Measurements from ENCODE around the gene NSMF. TPM values are rescaled to one million over a fixed set of nuclear protein-coding genes. Genes with fewer than 3 reads are reported as not detected.

The NSMF gene
- total RNA-seq, 1 donor from 2014 or later, result 57.6 TPM

DNA sequence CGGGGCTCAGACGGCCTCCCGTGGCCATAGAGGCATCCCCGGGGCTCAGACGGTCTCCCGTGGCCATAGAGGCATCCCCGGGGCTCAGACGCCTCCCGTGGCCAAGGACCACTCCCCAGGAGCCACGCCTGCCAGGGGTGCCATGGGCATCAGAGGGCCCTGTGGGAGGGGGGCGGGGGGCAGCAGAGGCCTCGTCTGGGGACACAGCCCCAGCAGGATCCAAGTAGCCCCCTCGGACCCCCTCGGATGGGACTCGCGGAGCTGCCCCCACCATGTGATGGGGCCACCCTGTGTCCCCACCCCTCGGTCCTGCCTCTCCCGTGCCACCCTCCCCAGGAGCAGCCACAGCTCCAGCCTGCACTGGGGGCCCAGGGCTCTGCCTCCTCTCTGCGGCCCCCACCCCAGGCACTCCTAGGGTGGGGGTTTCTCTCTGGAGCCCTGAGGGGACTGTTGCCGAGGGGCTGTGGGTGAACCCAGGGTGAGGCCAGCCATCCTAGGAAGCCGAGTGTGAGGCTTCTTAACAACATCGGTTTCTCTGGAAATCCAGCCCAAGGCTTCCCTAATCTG lies 20.5 kb downstream of the NSMF start:
- Mint-ChIP-seq H3K9me3 (no peaks in the 10 kb centered on the region), H3K27me3 (ENCODE audit: low read depth) (peaks cover 8% of the 10 kb centered on the region), H3K4me3 (ENCODE audit: low read depth) (no peak overlapping the region), H3K27ac (no peak overlapping the region), H3K4me1 (ENCODE audit: low read depth) (peaks cover 2% of the 10 kb centered on the region), H3K36me3 (ENCODE audit: low read depth) (no peaks in the 10 kb centered on the region)
- DNase-seq (ENCODE audit: low spot score), result no peak
- intact Hi-C loops (cut with micrococcal nuclease), result no loop called here

DNA sequence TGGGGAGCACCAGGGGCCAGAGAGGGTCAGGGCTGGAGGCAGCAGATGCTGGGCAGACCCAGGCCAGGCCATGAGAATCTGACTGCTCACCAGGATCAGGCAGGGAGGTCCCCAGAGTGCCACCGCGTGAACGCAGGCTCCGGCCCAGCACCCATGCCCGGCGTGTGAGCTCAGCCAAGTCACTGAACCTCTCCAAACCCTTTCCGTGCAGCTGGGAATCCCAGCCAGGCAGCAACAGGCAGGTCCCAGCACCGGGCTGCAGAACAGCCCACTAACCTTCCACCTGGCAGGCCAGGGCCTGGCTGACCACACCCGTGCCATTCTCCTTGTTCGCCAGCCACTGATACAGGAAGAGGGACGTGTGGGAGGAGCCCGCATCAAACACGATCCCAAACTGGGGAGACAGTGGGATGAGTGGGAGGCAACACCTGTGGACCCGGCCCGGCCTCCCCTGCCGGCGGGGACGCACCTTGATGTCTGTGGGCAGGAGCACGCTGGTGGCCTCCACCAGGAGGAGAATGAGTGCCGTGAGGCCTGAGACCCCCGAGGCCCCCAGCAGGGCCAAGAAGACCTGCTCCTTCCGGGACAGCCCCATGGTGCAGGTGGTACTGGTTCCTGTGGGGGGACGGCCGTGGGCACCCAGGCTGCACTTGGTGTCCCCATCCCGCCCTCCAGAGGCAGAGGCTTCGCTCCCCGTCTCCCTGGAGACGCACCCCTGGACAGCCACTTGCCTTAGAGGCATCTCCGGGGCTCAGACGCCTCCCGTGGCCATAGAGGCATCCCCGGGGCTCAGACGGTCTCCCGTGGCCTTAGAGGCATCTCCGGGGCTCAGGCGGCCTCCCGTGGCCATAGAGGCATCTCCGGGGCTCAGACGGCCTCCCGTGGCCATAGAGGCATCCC lies 21.2 kb downstream of the NSMF start:
- intact Hi-C loops (cut with micrococcal nuclease), result no loop called here

GRCh38 chr9:137436761-137437600 lies 22.2 kb downstream of the NSMF start:
- no peak for DNase-seq (ENCODE audit: low spot score)
- H3K4me3 Mint-ChIP-seq (ENCODE audit: low read depth), result no peak overlapping the region
- no peaks in the 10 kb centered on the region for H3K36me3 Mint-ChIP-seq (ENCODE audit: low read depth)
- no peaks in the 10 kb centered on the region for H3K9me3 Mint-ChIP-seq
- peaks cover 1% of the 10 kb centered on the region for H3K4me1 Mint-ChIP-seq (ENCODE audit: low read depth)
- intact Hi-C loops (cut with micrococcal nuclease), result no loop called here
- peaks cover 2% of the 10 kb centered on the region for H3K27me3 Mint-ChIP-seq (ENCODE audit: low read depth)
- no peak overlapping the region for H3K27ac Mint-ChIP-seq

More for the DNA sequence above, 21.2 kb downstream of the NSMF start:
- Mint-ChIP-seq H3K4me3 (ENCODE audit: low read depth) (no peak overlapping the region), H3K27ac (no peak overlapping the region), H3K9me3 (no peaks in the 10 kb centered on the region), H3K36me3 (ENCODE audit: low read depth) (no peaks in the 10 kb centered on the region), H3K4me1 (ENCODE audit: low read depth) (peaks cover 2% of the 10 kb centered on the region), H3K27me3 (ENCODE audit: low read depth) (peaks cover 5% of the 10 kb centered on the region)
- DNase-seq (ENCODE audit: low spot score), result no peak

- Mint-ChIP-seq H3K36me3 (ENCODE audit: low read depth) (no peaks in the 10 kb centered on the region), H3K27me3 (ENCODE audit: low read depth) (no peaks in the 10 kb centered on the region), H3K4me3 (ENCODE audit: low read depth) (no peak overlapping the region), H3K9me3 (no peaks in the 10 kb centered on the region), H3K27ac (no peak overlapping the region), H3K4me1 (ENCODE audit: low read depth) (no peaks in the 10 kb centered on the region)
- DNase-seq (ENCODE audit: low spot score), result no peak
- intact Hi-C loops (cut with micrococcal nuclease), result no loop called here
Measured at GRCh38 chr9:137435980-137436760, 23.0 kb downstream of the NSMF start.

DNA sequence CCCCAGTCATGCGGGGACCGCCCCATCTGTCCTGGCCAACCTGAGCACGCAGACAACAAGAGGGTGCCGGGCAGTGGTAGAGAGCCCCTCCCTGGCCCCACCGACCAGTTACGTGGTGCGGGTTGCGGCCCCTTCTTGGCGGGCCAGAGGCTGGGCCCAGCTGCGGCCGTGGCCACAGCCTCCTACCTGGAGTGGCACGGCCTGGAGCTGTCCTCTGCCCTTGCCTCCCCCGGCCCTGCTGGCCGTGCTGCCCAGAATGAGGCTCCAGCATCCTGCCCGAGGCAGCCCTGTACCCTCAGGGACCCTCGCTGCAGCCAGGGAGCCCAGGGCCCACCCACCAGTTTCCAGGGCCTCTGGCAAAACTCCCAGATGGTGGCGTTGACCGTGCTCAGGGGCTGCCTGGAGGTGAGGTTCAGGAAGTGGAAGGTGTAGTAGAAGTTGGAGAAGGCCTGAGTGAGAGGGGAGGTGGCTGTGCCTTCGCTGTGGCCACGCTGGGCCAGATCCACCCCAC lies 23.7 kb downstream of the NSMF start:
- H3K27ac Mint-ChIP-seq, result no peak overlapping the region
- H3K36me3 Mint-ChIP-seq (ENCODE audit: low read depth), result no peaks in the 10 kb centered on the region
- no peaks in the 10 kb centered on the region for H3K9me3 Mint-ChIP-seq

GRCh38 chr9:137434498-137435380 lies 24.4 kb downstream of the NSMF start:
- intact Hi-C loops (cut with micrococcal nuclease), result no loop called here
- Mint-ChIP-seq H3K9me3 (no peaks in the 10 kb centered on the region), H3K4me3 (ENCODE audit: low read depth) (no peak overlapping the region), H3K27ac (no peak overlapping the region), H3K27me3 (ENCODE audit: low read depth) (no peaks in the 10 kb centered on the region), H3K4me1 (ENCODE audit: low read depth) (no peaks in the 10 kb centered on the region), H3K36me3 (ENCODE audit: low read depth) (no peaks in the 10 kb centered on the region)
- DNase-seq (ENCODE audit: low spot score), result no peak

More for the DNA sequence above, 23.7 kb downstream of the NSMF start:
- intact Hi-C loops (cut with micrococcal nuclease), result no loop called here
- DNase-seq (ENCODE audit: low spot score), result no peak
- Mint-ChIP-seq H3K4me1 (ENCODE audit: low read depth) (no peaks in the 10 kb centered on the region), H3K4me3 (ENCODE audit: low read depth) (no peak overlapping the region), H3K27me3 (ENCODE audit: low read depth) (no peaks in the 10 kb centered on the region)

DNA sequence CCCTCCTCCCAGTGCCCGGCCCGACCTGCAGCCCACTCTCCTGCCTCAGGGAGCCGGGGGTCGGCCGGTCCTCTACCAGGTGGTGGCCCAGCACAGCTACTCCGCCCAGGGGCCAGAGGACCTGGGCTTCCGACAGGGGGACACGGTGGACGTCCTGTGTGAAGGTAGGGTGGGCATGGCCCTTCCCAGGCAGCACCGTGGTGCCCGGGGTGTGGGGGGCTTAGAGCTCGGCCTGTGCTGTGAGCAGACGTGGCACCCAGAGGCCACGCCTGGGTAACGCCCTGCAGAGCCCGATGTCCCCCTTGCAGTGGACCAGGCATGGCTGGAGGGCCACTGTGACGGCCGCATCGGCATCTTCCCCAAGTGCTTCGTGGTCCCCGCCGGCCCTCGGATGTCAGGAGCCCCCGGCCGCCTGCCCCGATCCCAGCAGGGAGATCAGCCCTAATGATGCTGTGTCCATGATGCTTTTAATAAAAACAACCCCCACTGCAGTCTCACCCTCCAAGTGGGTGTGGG lies 25.2 kb downstream of the NSMF start:
- Mint-ChIP-seq H3K4me1 (ENCODE audit: low read depth) (no peaks in the 10 kb centered on the region), H3K36me3 (ENCODE audit: low read depth) (no peaks in the 10 kb centered on the region), H3K27ac (no peak overlapping the region), H3K9me3 (no peaks in the 10 kb centered on the region), H3K27me3 (ENCODE audit: low read depth) (no peaks in the 10 kb centered on the region), H3K4me3 (ENCODE audit: low read depth) (no peak overlapping the region)
- intact Hi-C loops (cut with micrococcal nuclease), result no loop called here
- DNase-seq (ENCODE audit: low spot score), result no peak

DNA sequence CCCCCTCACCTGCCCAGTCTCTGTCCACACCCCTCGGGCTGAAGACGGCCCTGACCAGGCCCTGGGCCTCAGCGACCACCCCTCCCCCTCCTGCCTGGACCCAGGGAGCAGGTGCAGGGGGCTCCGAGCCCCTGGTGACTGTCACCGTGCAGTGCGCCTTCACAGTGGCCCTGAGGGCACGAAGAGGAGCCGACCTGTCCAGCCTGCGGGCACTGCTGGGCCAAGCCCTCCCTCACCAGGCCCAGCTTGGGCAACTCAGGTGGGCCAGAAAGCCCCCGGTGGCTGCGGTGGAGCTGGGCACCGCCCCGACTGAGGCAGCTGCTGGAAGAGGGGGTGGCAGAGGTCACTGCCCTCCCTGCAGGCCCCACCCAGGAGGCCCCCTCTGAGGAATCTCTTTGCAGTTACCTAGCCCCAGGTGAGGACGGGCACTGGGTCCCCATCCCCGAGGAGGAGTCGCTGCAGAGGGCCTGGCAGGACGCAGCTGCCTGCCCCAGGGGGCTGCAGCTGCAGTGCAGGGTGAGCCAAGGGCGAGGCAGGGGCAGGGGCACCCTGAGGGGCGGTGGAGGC lies 25.7 kb downstream of the NSMF start:
- Mint-ChIP-seq H3K4me1 (ENCODE audit: low read depth) (no peaks in the 10 kb centered on the region), H3K36me3 (ENCODE audit: low read depth) (no peaks in the 10 kb centered on the region), H3K4me3 (ENCODE audit: low read depth) (no peak overlapping the region), H3K27me3 (ENCODE audit: low read depth) (no peaks in the 10 kb centered on the region), H3K9me3 (no peaks in the 10 kb centered on the region), H3K27ac (no peak overlapping the region)
- intact Hi-C loops (cut with micrococcal nuclease), result no loop called here
- DNase-seq (ENCODE audit: low spot score), result no peak

DNA sequence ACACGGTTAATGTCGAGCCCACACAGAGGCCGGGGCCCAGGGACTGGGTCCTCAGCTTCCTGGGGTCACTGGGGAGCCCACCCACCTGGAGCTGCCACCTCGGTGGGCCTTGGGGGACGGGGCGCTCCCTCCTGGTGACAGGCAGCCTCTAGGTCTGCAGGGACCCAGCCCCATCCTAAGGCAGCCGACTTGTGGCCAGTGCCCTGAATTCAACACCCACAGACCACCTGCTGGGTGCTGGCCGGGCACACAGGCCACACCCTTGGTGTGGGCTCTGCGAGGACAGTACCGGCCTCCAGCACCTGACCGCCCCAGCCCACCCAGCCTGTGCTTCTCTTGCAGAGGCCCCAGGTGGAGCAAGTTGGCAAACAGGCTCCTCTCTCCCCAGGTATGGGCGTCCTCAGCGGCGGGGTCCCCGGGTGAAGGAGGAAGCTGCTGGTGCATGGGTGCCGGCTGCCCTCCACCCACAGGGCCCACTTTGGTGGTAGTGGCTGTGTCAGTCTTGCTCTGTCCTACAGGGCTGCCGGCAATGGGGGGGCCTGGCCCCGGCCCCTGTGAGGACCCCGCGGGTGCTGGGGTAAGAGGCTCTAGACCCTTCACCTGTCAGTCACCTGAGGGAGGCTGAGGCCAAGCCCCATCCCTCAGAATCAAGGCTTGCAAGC lies 26.3 kb downstream of the NSMF start:
- no peaks in the 10 kb centered on the region for H3K27me3 Mint-ChIP-seq (ENCODE audit: low read depth)
- no peak overlapping the region for H3K27ac Mint-ChIP-seq
- DNase-seq (ENCODE audit: low spot score), result no peak
- no peak overlapping the region for H3K4me3 Mint-ChIP-seq (ENCODE audit: low read depth)
- intact Hi-C loops (cut with micrococcal nuclease), result no loop called here
- H3K4me1 Mint-ChIP-seq (ENCODE audit: low read depth), result no peaks in the 10 kb centered on the region
- H3K9me3 Mint-ChIP-seq, result no peaks in the 10 kb centered on the region
- no peaks in the 10 kb centered on the region for H3K36me3 Mint-ChIP-seq (ENCODE audit: low read depth)

DNA sequence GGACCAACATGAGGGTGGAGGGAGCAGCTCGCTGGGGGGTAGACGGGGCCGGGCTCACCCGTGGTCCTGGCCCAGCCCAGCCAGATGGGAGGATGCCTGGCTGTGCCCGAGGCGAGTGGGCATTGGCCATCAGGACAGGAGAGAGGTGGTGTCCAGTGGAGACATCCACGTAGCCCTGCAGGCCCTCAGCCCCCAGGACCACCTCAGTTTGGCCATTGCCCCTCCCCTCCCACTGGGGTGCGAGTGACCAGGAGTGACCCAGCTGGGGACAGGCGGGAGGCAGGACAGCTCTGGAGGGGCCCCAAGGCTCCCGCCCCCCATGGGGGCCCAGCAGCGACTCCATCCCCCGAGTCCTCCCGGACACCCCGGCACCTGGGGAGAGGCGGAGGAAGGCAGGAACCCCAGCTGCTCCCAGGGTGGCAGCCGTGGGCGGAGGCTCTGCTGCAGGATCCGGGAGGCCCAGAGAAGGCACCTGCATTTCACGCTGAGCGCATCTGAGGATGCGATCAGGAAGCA lies 27.7 kb downstream of the NSMF start:
- Mint-ChIP-seq H3K36me3 (ENCODE audit: low read depth) (no peaks in the 10 kb centered on the region), H3K27me3 (ENCODE audit: low read depth) (no peaks in the 10 kb centered on the region), H3K9me3 (no peaks in the 10 kb centered on the region), H3K4me3 (ENCODE audit: low read depth) (no peak overlapping the region), H3K4me1 (ENCODE audit: low read depth) (no peaks in the 10 kb centered on the region), H3K27ac (no peak overlapping the region)
- DNase-seq (ENCODE audit: low spot score), result no peak
- intact Hi-C loops (cut with micrococcal nuclease), result no loop called here
